ENCODE measurements around the gene C3orf22. TPM values are rescaled to one million over a fixed set of nuclear protein-coding genes. Genes with fewer than 3 reads are reported as not detected.
A peak's percentile ranks its signal among the peaks of the same experiment; 100 is the strongest.

Gene C3orf22
- total RNA-seq, 3 donors from 2014 or later: not detected

DNA sequence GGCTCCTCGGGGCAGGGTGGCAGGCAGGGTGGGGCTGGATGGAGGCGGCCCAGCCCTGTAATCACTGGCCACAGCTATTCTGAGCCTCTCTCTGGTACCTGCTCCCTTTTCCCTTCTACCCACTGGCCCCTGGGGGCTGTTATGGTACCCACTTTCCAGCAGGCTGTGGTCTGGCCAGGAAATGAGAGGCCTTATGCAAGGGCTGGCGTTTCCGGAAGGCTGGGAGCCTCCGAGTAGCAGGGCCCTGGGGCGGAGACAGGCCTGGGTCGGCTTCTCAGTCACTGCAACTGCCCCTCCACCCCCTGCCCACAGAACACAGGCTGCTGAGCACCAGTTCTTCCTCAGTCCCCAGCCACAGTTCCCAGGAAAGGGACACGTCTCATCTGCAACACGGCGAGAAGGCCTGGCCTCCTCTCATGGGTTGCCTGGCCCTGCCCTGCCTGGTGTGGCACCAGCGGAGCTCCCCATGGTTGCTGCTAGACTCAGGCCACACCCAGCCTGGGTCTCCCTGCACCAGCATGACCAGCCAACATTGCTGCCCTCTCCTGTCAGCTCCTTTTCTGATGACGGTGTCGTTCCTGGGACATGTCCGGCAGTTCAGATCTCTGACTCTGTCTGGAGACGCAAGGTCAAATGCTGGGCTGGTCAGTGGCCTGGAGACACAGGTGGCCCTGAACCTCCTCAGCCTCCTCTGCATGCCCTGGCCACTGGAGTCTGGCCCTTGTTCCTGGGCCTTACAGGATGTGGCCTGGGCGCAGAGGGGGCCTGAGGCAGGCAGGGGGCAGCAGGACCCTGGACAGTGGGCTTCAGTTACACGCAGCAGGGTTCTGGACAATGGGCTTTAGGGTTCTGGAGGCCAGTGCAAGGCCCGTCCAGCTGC lies 28.3 kb downstream of the C3orf22 start:
- DNase-seq (no peak), ATAC-seq (peak in 1 of 2 donors; percentile 24)
- Mint-ChIP-seq H3K4me1 (ENCODE audit: low read depth) (no peaks in the 10 kb centered on the region), H3K27me3 (ENCODE audit: low read depth) (peaks cover 6% of the 10 kb centered on the region), H3K9me3 (no peaks in the 10 kb centered on the region), H3K36me3 (ENCODE audit: insufficient read depth) (no peaks in the 10 kb centered on the region), H3K4me3 (no peak overlapping the region)

DNA sequence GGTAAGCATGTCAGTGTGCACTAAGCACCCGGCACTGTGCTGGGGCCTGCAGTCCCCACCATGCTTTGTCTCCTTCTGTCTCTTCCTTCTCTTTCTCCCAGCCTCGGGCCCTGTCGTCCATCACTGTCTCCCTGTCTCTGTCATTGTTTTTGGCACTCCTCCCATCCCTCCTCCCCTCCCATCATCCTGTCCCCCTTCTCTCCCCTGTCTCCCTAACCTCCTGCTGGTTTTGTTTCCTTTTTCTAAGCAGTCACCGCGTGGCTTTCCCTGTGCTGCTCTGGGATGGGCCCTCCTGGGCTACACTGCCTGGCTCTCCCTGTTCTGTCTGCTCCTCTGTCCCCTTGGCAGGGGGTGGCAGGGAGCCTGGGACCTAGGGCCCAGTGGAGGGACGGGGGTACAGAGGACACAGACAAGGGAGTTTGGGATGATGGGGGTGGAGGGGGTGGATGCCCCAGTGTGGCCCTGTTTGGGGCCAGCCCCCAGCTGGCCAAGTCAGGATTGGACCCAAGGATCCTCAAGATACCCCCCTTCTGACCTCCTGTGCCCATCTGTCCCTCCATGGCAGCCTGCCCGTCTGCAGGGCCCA lies 29.1 kb downstream of the C3orf22 start:
- Mint-ChIP-seq H3K4me3 (no peak overlapping the region), H3K4me1 (ENCODE audit: low read depth) (no peaks in the 10 kb centered on the region), H3K9me3 (no peaks in the 10 kb centered on the region), H3K36me3 (ENCODE audit: insufficient read depth) (no peaks in the 10 kb centered on the region), H3K27me3 (ENCODE audit: low read depth) (peaks cover 11% of the 10 kb centered on the region)
- ATAC-seq (peak in 1 of 2 donors; percentile 5), DNase-seq (no peak)

DNA sequence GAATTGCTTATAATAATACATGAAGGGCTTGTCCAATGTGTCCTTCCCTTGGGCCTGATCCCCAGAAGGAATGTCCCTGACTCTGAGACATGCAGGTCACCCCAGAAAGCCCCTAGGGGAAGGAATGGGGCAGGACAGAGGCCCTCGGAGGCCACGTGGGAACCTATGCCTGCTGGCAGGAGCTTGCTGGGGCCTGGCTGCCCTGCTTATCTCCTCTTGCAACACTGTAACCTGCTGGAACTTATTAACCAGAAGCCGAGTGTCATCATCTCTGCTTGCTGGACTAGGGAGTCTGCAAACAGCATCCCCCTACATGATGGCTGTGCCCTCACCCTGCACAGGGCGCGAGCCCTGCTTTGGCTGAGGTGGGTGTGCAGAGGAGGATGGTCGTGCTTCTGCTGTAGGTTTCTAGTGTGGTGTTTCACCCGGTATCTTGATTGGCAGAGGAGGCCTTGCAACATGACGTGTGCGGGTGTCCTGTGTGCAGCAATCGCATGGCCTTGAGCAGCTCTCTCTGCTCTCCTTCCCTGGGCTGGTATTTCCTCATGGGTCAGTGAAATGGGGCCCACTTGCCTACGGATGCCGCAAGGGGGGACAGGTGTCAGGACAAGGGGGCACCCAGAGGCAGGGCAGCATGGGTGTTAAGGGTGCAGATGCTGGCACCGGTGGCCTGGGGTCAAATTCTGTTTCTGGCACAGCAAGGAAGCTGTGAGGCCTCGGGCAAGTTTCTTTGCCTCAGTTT lies 29.8 kb downstream of the C3orf22 start:
- no peak overlapping the region for H3K4me3 Mint-ChIP-seq
- H3K36me3 Mint-ChIP-seq (ENCODE audit: insufficient read depth): no peaks in the 10 kb centered on the region
- H3K4me1 Mint-ChIP-seq (ENCODE audit: low read depth): no peaks in the 10 kb centered on the region
- no peaks in the 10 kb centered on the region for H3K9me3 Mint-ChIP-seq
- H3K27me3 Mint-ChIP-seq (ENCODE audit: low read depth): peaks cover 9% of the 10 kb centered on the region
- no peak for DNase-seq
- ATAC-seq: no peak

DNA sequence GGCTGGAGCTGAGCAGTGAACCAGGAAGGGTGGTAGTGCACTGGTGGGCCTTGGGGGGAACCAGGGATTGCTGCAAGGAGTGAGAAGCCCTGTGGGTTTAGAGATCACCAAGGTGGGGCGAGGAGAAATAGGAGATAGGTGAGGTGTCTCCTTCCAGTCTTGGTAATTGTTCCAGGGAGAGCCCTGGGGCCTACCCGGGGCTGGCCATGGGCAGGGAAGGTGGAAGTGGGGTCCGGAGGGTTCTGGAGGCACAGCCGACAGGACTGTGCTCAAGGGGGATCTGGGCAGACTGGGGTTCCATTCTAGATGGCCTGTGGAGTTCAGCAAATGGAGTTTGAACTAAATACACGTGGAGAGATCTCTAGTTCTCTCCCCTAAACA lies 30.3 kb downstream of the C3orf22 start:
- Mint-ChIP-seq H3K27me3 (ENCODE audit: low read depth) (peaks cover 12% of the 10 kb centered on the region), H3K4me1 (ENCODE audit: low read depth) (no peaks in the 10 kb centered on the region), H3K4me3 (no peak overlapping the region), H3K9me3 (no peaks in the 10 kb centered on the region), H3K36me3 (ENCODE audit: insufficient read depth) (no peaks in the 10 kb centered on the region)
- ATAC-seq (no peak), DNase-seq (no peak)

DNA sequence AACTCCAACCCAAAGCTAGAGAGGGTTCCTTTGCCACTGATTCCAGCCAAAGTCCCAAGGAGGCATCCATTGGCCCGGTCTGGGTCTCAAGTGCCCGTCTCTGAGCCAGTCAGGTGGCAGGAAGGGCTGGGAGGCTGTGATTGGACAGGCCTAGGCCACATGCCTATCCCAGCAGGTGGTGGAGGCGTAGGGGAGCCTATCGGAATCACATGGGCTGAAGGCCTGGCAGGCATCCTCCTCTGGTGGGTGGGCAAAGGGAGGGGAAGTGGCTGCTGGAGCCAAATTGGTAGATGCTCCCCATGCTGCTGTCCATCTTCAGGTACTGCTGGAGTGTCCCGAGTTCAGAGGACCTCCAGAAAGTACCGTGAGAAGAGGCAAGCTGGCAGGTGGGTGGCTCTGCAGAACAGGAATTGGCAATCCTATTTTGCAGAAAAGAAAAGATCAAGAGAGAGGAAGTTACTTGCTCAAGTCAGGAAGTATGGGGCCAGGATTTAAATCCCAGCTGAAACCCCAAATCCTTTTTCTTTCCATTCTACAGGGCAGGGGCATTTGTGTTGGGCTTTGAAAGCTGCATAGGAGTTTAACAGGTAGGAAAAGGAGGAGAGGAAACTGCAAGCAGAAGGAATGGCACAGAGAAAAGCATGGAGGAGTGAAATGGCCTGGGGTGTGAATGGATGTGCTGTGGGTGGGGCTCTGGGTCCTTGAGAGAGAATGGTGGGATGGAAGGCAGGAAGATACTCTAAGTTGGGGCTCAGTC lies 31.1 kb downstream of the C3orf22 start:
- no peak for ATAC-seq
- Mint-ChIP-seq H3K4me3 (no peak overlapping the region), H3K9me3 (no peaks in the 10 kb centered on the region), H3K27me3 (ENCODE audit: low read depth) (peaks cover 20% of the 10 kb centered on the region), H3K36me3 (ENCODE audit: insufficient read depth) (no peaks in the 10 kb centered on the region), H3K4me1 (ENCODE audit: low read depth) (no peaks in the 10 kb centered on the region)
- no peak for DNase-seq

DNA sequence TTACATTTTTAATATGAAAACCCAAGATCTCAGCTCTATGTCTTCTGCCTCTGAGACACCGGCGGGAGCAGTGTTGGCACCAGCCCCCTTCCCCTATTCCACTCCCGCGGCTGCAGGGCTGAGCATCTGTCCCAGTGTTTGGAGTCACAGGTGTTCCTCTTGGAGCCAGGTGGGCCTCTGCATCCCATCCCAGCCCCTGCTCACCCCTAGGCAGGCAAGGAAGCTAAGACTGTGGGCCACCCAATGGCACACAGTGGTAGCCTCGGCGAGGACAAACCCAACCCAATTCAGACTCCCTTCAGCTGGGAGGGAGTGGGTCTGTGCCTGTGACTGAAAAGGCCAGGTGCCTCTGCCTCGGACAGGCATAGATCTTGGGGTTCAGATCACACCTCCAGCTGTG lies 31.7 kb downstream of the C3orf22 start:
- no peaks in the 10 kb centered on the region for H3K36me3 Mint-ChIP-seq (ENCODE audit: insufficient read depth)
- no peaks in the 10 kb centered on the region for H3K9me3 Mint-ChIP-seq
- no peak overlapping the region for H3K4me3 Mint-ChIP-seq
- H3K4me1 Mint-ChIP-seq (ENCODE audit: low read depth): no peaks in the 10 kb centered on the region
- H3K27me3 Mint-ChIP-seq (ENCODE audit: low read depth): peaks cover 25% of the 10 kb centered on the region
- DNase-seq (no peak), ATAC-seq (no peak)

DNA sequence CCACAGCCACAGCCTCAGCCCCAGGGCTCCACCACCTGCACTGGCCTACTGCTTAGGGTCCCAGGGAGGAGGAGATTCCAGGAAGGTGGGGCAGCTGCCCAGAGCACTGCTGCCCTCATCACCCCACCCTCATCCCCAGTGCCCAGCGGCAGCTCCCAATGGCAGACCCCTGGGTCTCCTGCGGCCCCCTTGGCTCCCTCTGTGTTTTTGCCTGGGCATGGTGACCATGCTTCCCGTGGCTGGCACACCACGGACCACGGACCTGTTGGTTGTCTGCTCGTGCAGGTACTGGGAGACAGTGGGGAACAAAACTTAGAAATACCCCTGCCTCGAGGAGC lies 32.1 kb downstream of the C3orf22 start:
- no peak for DNase-seq
- Mint-ChIP-seq H3K36me3 (ENCODE audit: insufficient read depth) (no peaks in the 10 kb centered on the region), H3K4me1 (ENCODE audit: low read depth) (no peaks in the 10 kb centered on the region), H3K27me3 (ENCODE audit: low read depth) (peaks cover 25% of the 10 kb centered on the region), H3K9me3 (no peaks in the 10 kb centered on the region), H3K4me3 (no peak overlapping the region)
- no peak for ATAC-seq

DNA sequence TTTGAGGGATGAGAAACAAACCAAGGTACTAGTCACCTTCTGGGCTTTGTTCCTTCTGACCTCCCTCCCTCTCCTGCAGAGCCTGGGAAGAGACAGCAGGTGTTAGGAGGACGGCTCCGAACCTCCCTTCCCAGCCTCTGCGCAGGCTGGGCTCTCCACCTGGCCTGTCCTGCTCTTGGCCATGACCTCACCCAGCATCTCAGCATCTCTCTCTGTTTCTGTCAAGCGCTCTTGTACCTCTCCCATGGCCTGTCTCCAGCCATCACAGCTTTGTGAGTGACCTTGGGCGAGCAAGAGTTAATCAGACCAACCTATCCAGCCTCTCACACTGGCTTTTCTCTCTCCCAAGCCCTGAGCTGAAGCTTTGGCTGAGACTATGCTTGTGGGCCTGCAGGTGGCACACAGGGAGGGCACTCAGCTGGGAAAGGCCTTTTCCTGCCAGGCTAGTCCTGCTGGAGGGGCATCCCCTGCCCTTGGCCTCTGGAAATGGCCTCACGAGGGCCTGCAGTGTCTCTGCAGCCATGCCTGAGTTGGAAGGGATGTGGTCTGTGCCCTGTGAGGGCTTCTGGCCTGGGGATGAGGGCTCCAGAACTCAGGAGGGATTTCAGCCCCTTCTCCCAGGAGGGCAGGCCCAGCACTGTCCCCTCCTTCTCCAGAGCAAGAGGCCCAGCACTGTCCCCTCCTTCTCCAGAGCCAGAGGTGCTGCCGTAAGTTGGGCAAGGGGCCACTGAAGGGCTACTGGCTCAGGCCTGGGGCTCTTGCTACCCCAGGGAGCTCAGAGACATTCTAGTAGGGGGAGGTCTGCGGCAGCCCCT lies 32.7 kb downstream of the C3orf22 start:
- DNase-seq: no peak
- Mint-ChIP-seq H3K4me1 (ENCODE audit: low read depth) (no peaks in the 10 kb centered on the region), H3K9me3 (no peaks in the 10 kb centered on the region), H3K36me3 (ENCODE audit: insufficient read depth) (no peaks in the 10 kb centered on the region), H3K27me3 (ENCODE audit: low read depth) (peaks cover 25% of the 10 kb centered on the region), H3K4me3 (no peak overlapping the region)
- ATAC-seq: no peak

DNA sequence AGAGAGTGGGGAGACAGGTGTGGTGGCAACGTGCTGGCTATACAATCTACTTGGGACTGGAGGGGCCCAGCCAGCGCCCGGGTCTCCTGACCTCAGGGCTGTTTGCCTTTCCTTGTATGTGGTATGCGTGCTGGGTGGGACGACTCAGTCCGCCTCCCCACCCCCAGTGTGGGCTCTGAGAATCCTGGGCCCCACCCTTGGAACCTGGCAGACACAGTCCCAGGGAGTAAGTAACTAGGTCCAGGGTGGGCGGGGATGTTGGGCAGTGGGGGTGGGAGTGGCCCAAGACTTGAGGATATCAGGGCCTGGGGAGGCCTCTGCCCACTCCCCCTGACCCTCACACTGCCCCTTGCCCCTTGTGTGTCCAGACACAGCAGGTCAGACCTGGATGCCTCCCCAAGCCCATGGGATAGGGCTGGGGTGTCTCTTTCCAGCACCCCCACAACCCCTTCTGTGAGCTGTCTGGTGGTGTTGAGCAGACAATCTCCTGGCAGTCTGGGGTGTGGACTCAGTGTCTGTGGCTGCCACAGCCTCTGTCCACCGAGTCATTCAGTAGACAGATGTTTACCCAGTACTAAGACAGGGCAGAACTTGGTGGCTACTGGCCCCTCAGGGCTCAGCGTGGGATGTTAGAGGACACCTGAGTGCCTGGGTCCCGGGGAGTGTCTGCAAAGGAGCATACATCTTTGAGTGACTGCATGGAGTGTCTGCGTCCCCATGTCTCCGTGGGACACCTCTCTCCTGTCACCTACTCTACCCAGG lies 33.5 kb downstream of the C3orf22 start:
- no peaks in the 10 kb centered on the region for H3K9me3 Mint-ChIP-seq
- H3K4me1 Mint-ChIP-seq (ENCODE audit: low read depth): no peaks in the 10 kb centered on the region
- no peaks in the 10 kb centered on the region for H3K36me3 Mint-ChIP-seq (ENCODE audit: insufficient read depth)
- ATAC-seq (no peak), DNase-seq (no peak)
- H3K4me3 Mint-ChIP-seq: no peak overlapping the region
- H3K27me3 Mint-ChIP-seq (ENCODE audit: low read depth): peaks cover 25% of the 10 kb centered on the region

DNA sequence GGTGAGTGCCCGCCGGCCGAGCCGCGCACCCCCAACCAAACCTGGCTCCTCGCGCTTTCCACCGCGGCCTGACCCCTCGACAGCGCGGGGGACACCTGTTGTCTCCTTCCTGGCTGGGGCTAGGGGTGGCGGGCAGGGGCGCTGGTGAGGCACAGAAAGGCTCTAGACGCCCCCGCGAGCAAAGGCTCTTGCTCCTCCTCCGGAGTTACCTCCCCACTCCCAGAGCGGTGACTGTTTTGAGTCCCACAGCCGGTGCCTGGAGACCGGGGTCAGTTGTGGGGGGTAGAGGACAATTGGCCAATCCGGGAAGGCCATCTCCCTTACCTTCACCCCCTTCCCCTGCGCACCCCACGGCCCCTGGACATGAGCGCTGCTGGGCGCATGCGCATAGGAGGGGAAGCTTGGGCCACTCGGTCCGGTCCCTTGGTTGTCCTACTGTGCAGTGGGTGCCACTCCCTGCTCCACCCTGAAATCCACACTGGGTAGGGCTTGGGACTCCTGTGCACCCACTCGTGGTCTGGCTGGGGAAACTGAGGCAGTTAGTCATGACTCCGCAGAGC lies 34.2 kb downstream of the C3orf22 start:
- Mint-ChIP-seq H3K27me3 (ENCODE audit: low read depth) (peaks cover 25% of the 10 kb centered on the region), H3K4me1 (ENCODE audit: low read depth) (no peaks in the 10 kb centered on the region), H3K4me3 (no peak overlapping the region), H3K36me3 (ENCODE audit: insufficient read depth) (no peaks in the 10 kb centered on the region), H3K9me3 (no peaks in the 10 kb centered on the region)
- DNase-seq (no peak), ATAC-seq (peak in 1 of 2 donors; percentile 9)

DNA sequence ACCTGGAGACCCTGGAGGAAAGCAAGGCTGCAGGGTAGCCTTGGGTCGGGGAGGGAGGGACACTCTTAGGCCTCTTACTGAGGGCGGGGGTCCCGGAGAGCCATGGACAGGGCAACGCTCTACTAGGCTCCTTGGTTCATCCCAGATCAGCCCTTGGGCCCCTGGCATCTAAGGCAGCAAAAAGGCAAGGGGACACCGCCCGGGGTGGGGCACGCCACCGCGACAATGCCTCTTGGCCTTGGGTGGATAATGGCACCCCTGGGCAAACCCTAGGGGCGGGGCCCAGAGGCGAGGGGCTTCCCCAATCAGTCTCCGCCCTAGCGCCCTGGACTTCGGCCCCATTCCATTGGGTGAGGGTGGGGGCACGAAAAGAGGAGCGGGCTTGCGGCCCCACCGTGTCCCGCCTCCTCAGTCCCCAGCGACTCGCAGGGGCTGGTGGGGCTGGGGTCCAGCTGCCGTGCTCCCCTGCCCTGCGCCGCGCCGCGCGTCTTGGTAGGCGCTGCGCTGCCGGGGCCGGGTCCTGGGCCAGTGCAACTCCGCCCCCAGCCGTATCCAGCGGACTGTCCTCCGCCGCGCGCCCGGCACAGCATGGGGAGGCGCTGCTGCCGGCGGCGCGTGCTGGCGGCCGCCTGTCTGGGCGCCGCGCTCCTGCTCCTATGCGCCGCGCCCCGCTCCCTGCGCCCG lies 34.8 kb downstream of the C3orf22 start, which contains the start of gene CHST13:
Gene CHST13 (plus strand): TSS at position 411 of the 684 bp plus-strand sequence. CDS start 178 bp downstream, at position 589.
- Mint-ChIP-seq H3K27me3 (ENCODE audit: low read depth) (peaks cover 25% of the 10 kb centered on the region), H3K36me3 (ENCODE audit: insufficient read depth) (no peaks in the 10 kb centered on the region), H3K4me3 (no peak within 1 kb of the TSS), H3K9me3 (no peaks in the 10 kb centered on the region), H3K4me1 (ENCODE audit: low read depth) (no peaks in the 10 kb centered on the region)
- ATAC-seq: peak; percentile 29 to 49
- no peak for DNase-seq

DNA sequence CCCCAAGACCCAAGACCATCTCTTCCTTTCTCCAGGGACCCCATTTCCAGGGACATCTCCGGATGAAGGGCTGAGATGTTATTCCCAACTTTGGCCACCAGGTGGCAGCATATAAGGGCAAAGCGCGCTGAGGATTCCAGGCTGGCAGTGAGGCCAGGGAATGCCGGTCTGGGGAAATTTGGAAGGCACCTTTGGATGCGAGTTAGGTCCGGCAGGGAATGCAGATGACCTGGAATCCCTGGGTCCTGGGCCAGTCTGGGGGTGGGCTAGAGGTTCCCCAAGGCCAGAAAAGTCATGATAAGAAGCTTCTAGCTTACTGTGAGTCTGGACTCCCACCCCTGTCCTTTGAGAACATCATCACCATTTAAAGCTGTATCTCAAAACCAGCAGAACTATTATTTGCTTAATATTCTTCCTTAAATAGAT lies 36.4 kb downstream of the C3orf22 start:
- Mint-ChIP-seq H3K4me3 (no peak overlapping the region), H3K27me3 (ENCODE audit: low read depth) (peaks cover 25% of the 10 kb centered on the region), H3K9me3 (no peaks in the 10 kb centered on the region), H3K36me3 (ENCODE audit: insufficient read depth) (no peaks in the 10 kb centered on the region), H3K4me1 (ENCODE audit: low read depth) (no peaks in the 10 kb centered on the region)
- DNase-seq (peak; percentile 31), ATAC-seq (peak in 1 of 2 donors; percentile 20)
